ENCODE data around the gene STXBP4.

Gene STXBP4

DNA sequence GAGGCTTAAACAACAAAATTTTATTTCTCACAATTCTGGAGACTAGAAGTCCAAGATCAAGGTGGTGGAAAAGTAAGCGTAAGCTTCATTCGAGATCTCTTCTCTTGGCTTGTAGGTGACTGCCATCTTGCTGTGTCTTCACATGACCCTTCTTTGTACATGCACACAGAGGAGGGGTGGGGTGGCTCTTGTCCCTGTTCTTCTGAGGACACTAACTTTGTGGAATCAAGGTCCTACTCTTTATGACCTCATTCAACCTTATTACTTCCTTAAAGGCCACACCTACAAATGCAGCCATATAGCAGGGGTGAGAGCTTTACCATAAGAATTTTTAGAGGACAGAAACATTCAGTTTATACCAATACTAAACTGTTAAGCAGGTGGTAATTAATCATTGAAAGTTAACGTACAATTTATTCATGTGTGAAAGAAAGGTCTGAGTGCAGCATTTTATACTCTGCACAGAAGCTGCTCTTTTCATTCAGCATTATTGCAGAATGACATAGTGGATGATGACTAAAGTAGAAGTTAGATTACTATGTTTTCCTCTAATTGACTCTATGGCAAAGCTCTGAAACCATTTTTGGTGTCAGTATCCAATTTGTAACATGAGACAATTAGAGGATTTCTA lies 156.3 kb downstream of the STXBP4 start:
- Histone ChIP-seq H4K20me1 (no peaks in the 10 kb centered on the region), H3K9me3 (no peaks in the 10 kb centered on the region), H3K27me3 (no peaks in the 10 kb centered on the region), H3K36me3 (no peaks in the 10 kb centered on the region), H3K27ac (no peak overlapping the region), H3K4me1 (no peaks in the 10 kb centered on the region), H3K9ac (no peak overlapping the region), H3K4me3 (no peak overlapping the region), H3K4me2 (no peak overlapping the region)
- no peak for TF ChIP-seq Cebpa-rat (IDR thresholded peaks at IDR 0.05)

DNA sequence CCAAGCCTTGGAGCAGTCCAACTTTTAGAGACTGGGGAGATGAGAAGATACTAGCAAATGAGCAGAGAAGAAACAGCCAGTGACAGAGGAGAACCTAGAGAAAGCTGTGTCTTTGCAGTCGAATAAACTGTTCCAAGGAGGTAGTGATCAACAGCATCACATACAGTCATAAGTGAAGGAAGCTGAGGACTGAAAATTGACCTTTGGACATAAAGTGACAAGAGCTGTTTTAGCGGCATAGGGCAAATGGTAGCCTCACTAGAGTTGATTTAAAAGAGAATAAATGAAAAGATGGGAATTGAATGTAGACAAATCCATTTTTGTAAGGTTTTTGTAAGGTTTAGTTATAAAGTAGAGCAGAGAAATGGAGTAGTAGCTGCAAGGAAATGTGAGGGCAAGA lies 165.0 kb downstream of the STXBP4 start:
- no peak for TF ChIP-seq Cebpa-rat (IDR thresholded peaks at IDR 0.05)
- H3K9me3 ChIP-seq: no peaks in the 10 kb centered on the region
- no peaks in the 10 kb centered on the region for H4K20me1 ChIP-seq
- no peaks in the 10 kb centered on the region for H3K4me1 ChIP-seq
- H3K4me3 ChIP-seq: no peak overlapping the region
- H3K4me2 ChIP-seq: no peak overlapping the region
- H3K27me3 ChIP-seq: no peaks in the 10 kb centered on the region
- no peak overlapping the region for H3K27ac ChIP-seq
- no peak overlapping the region for H3K9ac ChIP-seq
- no peaks in the 10 kb centered on the region for H3K36me3 ChIP-seq

DNA sequence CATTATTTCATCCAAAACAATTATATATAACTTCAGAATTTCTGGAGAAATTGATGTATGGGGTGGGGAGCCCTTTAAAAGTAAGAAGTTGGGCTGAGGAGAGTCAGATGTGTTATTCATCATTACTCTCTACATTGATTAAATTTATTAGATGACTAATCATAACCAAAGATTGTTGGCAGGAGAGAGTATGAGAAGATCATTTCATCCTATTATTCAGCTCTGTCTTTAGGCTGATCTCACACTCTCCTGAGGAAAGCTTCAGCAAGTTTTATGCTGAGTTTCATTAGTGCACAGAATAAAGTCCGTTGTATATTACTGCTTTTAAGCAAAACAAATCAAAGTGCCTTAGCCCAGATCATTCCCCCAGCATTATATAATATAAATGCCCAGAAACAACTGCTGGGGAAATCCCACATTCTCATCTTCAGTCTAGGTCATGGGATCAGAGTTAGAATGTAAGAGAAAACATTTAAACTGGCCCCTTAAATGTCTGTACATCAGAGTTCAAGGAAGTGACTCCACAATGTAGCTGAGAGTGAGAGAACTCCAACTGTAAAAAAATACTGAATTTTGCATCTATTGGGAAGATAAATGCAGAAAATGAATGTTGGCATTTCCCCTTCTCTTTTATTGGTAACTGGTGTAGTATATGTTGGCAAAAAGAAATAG lies 166.1 kb downstream of the STXBP4 start:
- no peak overlapping the region for H3K4me2 ChIP-seq
- H3K27me3 ChIP-seq: no peaks in the 10 kb centered on the region
- no peak for TF ChIP-seq Cebpa-rat (IDR thresholded peaks at IDR 0.05)
- no peak overlapping the region for H3K9ac ChIP-seq
- H3K9me3 ChIP-seq: no peaks in the 10 kb centered on the region
- H3K36me3 ChIP-seq: no peaks in the 10 kb centered on the region
- no peaks in the 10 kb centered on the region for H3K4me1 ChIP-seq
- H4K20me1 ChIP-seq: no peaks in the 10 kb centered on the region
- H3K4me3 ChIP-seq: no peak overlapping the region
- no peak overlapping the region for H3K27ac ChIP-seq

DNA sequence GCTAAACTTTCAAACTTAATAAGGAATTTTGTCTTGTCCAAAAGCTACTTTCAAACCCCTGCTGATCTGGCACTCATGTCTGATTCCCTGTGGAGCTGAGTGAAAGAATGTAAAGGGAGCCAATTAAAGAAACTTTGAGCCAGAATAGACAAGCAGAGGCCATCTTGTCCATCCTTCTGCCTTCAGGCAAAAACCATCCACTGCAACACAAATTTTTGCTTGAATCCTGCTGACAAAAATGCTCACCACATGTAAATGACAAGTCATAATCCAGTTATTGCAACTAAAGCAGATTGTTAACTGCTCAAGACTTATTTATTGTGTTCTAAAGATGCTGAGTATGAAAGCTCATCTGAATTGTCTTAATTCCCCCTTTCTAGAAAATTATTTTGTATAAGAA lies 172.2 kb downstream of the STXBP4 start:
- Histone ChIP-seq H3K27me3 (no peaks in the 10 kb centered on the region), H3K4me3 (no peak overlapping the region), H3K27ac (no peak overlapping the region), H3K4me2 (no peak overlapping the region), H4K20me1 (no peaks in the 10 kb centered on the region), H3K36me3 (no peaks in the 10 kb centered on the region), H3K9me3 (no peaks in the 10 kb centered on the region), H3K9ac (no peak overlapping the region), H3K4me1 (no peaks in the 10 kb centered on the region)
- TF ChIP-seq Cebpa-rat (IDR thresholded peaks at IDR 0.05): no peak

DNA sequence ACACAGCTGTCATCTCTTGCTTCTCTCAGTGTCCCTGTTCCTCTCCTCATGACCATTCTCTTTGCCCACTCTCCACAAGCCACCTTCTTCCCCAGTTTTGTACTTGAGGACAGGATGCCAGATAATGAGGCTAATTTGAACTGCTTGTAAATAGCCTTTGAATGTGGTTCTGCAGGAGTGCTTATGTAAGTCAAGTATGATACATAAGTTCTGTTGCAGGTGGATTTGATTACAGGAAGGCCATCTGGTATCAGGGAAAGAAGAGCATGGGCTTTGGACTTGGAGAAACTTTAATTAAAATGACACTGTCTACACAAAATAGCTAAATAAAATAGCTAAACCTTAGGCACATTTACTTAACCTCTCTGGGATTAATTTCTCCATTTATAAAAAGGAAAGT lies 176.0 kb downstream of the STXBP4 start:
- Histone ChIP-seq H4K20me1 (no peaks in the 10 kb centered on the region), H3K4me3 (no peak overlapping the region), H3K4me1 (no peaks in the 10 kb centered on the region), H3K9me3 (no peaks in the 10 kb centered on the region), H3K27ac (no peak overlapping the region), H3K27me3 (no peaks in the 10 kb centered on the region), H3K36me3 (no peaks in the 10 kb centered on the region), H3K4me2 (no peak overlapping the region), H3K9ac (no peak overlapping the region)
- no peak for TF ChIP-seq Cebpa-rat (IDR thresholded peaks at IDR 0.05)

DNA sequence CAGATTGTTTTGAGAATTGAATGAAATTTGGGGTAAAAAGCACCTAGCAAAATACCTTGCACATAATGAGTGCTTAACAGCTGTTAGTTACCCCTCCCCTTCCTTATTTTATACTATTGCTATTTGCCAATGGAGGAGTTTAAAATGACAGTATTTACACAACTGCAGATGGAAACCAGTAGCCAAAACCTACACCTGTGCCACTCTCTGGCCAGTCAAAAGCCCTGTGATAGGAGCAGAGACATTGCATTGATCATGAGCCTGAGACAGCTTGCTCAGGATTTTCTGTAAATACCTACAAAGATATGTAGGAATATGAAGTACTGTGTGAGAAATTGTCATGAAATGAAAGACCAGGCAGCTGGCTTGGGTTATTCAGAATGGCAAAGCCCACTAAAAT lies 180.9 kb downstream of the STXBP4 start:
- H3K4me2 ChIP-seq: no peak overlapping the region
- no peak for TF ChIP-seq Cebpa-rat (IDR thresholded peaks at IDR 0.05)

DNA sequence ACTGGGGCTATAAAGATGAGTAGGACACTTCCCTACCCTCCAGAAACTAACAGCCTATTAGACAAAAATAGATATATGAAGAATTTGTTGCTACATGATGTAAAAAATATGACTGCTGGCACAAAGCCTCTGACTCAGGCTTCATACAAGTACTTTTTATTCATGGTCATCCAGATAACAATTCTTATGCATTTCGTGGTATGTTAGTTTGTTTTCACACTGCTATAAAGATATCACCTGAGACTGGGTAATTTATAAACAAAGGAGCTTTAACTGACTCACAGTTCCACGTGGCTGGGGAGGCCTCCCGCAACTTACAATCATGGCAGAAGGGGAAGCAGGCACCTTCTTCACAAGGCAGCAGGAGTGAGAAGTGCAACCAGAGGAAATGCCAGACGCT lies 183.7 kb downstream of the STXBP4 start:
- Histone ChIP-seq H3K4me3 (no peak overlapping the region), H4K20me1 (no peaks in the 10 kb centered on the region), H3K4me1 (no peaks in the 10 kb centered on the region), H3K4me2 (no peak overlapping the region), H3K36me3 (peaks cover 4% of the 10 kb centered on the region; the same call in 1 of the 2 replicates), H3K9ac (no peak overlapping the region), H3K27ac (no peak overlapping the region), H3K9me3 (no peaks in the 10 kb centered on the region), H3K27me3 (no peaks in the 10 kb centered on the region)
- no peak for TF ChIP-seq Cebpa-rat (IDR thresholded peaks at IDR 0.05)

More for the DNA sequence above, 180.9 kb downstream of the STXBP4 start:
- Histone ChIP-seq H3K27ac (no peak overlapping the region), H3K4me1 (no peaks in the 10 kb centered on the region), H4K20me1 (no peaks in the 10 kb centered on the region), H3K9ac (no peak overlapping the region), H3K27me3 (no peaks in the 10 kb centered on the region), H3K36me3 (peaks cover 4% of the 10 kb centered on the region; the same call in 1 of the 2 replicates), H3K4me3 (no peak overlapping the region), H3K9me3 (no peaks in the 10 kb centered on the region)

DNA sequence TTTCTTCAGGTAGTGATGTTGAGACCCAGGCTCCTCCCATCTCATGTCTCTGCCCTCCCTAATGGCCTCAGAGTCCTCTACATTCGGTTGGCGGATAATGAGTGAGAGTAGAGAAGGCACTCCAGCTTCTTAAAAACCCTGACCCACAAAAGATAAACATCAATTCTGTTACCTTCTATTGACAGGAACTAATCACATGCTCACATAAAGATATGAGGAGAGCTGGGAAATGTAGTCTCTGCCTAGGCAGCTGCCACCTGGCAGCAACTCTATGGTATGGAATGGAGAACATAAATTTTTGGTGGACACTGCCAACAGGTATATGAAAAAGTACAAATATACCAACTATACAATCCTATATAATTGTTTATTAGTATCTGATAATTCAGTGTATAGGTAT lies 185.5 kb downstream of the STXBP4 start:
- no peak overlapping the region for H3K4me2 ChIP-seq
- H3K27me3 ChIP-seq: no peaks in the 10 kb centered on the region
- H3K36me3 ChIP-seq: peaks cover 4% of the 10 kb centered on the region; the same call in 1 of the 2 replicates
- no peak overlapping the region for H3K27ac ChIP-seq
- no peaks in the 10 kb centered on the region for H3K9me3 ChIP-seq
- H3K4me3 ChIP-seq: no peak overlapping the region
- no peaks in the 10 kb centered on the region for H3K4me1 ChIP-seq
- H4K20me1 ChIP-seq: no peaks in the 10 kb centered on the region
- no peak for TF ChIP-seq Cebpa-rat (IDR thresholded peaks at IDR 0.05)
- H3K9ac ChIP-seq: no peak overlapping the region

DNA sequence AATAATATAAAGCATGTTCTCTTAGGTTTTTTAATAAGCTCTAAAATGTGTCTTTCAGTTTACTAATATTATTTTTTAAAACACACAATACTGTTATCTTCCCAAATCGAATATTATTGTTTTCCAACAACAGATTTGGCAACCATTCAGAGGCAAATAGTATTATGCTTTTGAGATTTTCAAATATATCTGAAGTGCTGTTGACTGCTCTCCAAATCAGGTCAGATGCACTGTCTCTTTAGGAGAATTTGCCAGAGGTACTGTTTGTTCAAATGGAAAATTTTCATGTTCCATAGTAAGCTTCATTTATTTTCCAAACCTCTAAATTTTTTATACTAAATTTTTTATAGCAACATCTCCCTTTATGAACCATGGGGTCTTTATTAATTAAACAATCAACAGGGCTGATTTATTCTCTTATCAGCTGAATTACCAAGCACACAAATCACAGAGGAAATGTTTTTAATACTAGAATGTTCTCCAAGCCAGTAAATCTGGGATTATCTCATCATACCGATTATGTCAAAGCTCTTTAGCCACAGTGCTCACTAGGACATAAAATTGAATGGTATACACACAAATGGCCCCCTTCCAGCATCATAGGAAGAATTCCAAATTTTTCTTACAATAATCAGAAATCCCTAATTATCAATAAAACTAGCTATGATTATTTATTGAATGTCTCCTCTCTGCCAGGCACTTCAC lies 187.4 kb downstream of the STXBP4 start:
- no peak for TF ChIP-seq Cebpa-rat (IDR thresholded peaks at IDR 0.05)

DNA sequence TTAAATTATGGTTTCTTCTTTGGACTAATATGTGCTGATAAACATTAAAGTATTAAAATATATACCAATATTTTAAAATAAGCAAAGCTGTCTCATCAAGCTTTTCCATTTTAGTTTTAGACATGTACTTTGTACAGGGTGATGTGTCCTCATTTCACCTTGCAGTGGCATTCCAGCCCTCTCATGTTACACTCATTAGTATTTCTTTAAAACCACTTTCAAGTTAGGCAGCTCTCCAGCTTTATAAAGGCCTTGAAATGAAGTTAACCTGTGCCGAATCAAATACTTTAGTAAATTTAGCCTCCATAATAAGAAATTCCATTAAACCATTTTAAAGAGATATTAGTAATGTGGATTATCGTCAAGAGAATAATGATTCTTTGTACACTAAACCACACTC lies 188.6 kb downstream of the STXBP4 start:
- no peak overlapping the region for H3K27ac ChIP-seq

More for the DNA sequence above, 187.4 kb downstream of the STXBP4 start:
- Histone ChIP-seq H3K27me3 (no peaks in the 10 kb centered on the region), H3K9ac (no peak overlapping the region), H3K4me3 (no peak overlapping the region), H3K36me3 (peaks cover 13% of the 10 kb centered on the region; the same call in 1 of the 2 replicates), H4K20me1 (no peaks in the 10 kb centered on the region), H3K9me3 (no peaks in the 10 kb centered on the region), H3K4me2 (no peak overlapping the region), H3K4me1 (no peaks in the 10 kb centered on the region), H3K27ac (no peak overlapping the region)

More for the DNA sequence above, 188.6 kb downstream of the STXBP4 start:
- H3K9ac ChIP-seq: no peak overlapping the region
- TF ChIP-seq Cebpa-rat (IDR thresholded peaks at IDR 0.05): no peak
- no peaks in the 10 kb centered on the region for H4K20me1 ChIP-seq
- no peak overlapping the region for H3K4me3 ChIP-seq
- H3K4me2 ChIP-seq: no peak overlapping the region
- no peaks in the 10 kb centered on the region for H3K4me1 ChIP-seq
- no peaks in the 10 kb centered on the region for H3K9me3 ChIP-seq
- peaks cover 12% of the 10 kb centered on the region; the same call in 1 of the 2 replicates for H3K36me3 ChIP-seq
- no peaks in the 10 kb centered on the region for H3K27me3 ChIP-seq

All from BLaER1 (cell line).